AG09319 (cell line): ENCODE results near the gene USP34.

ENCODE experiments used
- DNase-seq: peaks from one replicate; pipeline ENCODE4 v3.0.0-alpha.2; 2010; ENCODE audit warnings: low read depth; ENCODE audit errors: extremely low read depth
- CTCF ChIP-seq: IDR thresholded peaks from 2 replicates; pipeline ENCODE4 v1.5.1; 2011; ENCODE audit warnings: low read depth, mild to moderate bottlenecking, inconsistent platforms, low read length, moderate library complexity

The USP34 gene

GRCh38 chr2:61354543-61355197, 116.2 kb downstream of the USP34 start:
- TF ChIP-seq CTCF: no peak
- no peak for DNase-seq

GRCh38 chr2:61353909-61354308, 117.0 kb downstream of the USP34 start:
- no peak for TF ChIP-seq CTCF

GRCh38 chr2:61350777-61351176, 120.1 kb downstream of the USP34 start:
- no peak for DNase-seq
- no peak for TF ChIP-seq CTCF

More at GRCh38 chr2:61353909-61354308, 117.0 kb downstream of the USP34 start:
- no peak for DNase-seq

GRCh38 chr2:61343141-61343540, 127.7 kb downstream of the USP34 start:
- no peak for TF ChIP-seq CTCF
- no peak for DNase-seq

- DNase-seq: no peak
Observed at GRCh38 chr2:61340242-61340641, 130.6 kb downstream of the USP34 start.

GRCh38 chr2:61338447-61338846, 132.4 kb downstream of the USP34 start:
- TF ChIP-seq CTCF: no peak
- DNase-seq: no peak

More at GRCh38 chr2:61340242-61340641, 130.6 kb downstream of the USP34 start:
- TF ChIP-seq CTCF: no peak

- no peak for DNase-seq
- no peak for TF ChIP-seq CTCF
Observed at GRCh38 chr2:61335187-61335586, 135.7 kb downstream of the USP34 start.
